ENCODE data around the gene PON2.
A peak's percentile ranks its signal among the peaks of the same experiment; 100 is the strongest.
"Not testable (repeated sequence)": the region's sequence is repeated elsewhere in the genome, so short reads cannot be mapped to it uniquely, and the experiment has no call there.

PON2 gene

DNA sequence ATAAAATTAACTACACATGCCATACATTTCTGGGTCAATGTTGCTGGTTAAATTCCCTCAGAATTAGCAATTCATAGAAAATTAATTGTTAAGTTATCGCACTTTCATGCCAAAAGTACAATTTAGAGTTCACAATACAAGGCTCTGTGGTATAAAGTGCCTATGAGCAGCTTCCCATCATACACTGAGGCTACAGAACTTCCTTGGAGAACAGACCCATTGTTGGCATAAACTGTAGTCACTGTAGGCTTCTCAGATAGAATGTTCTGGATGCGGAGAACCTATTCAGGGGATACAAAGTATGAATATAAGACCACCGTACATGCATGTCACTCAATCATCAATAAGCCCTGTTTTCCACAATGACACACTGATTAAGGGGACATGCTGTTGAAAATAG lies 29.6 kb downstream of the PON2 start:
- DNase-seq (ENCODE audit: low read depth) = no peak

DNA sequence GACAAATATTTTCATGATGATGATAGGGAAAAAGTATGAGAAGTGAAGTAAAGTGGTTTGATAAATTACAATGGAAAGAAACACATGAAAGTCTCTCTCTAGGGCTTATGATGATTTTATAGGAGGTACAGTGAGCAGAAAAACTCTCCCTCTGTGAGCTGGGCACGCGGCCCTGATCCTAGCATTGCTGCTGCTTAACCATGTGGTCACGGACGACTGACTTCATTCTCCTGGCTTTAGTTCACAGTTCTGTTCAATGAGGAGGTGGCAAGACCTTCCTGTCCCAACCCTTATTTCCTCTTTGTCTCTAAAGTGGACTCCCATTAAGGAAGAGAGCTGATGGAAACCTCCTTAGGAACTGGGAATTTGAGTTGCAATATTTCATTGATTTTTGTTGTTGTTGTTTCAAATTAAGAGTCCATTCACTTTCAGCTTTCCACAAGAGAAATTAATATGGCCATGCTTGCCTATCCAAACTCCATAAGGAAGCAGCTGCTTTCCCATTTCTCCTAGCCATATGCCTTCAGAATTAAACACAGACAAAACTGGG lies 30.4 kb downstream of the PON2 start:
- DNase-seq (ENCODE audit: low read depth) = no peak

DNA sequence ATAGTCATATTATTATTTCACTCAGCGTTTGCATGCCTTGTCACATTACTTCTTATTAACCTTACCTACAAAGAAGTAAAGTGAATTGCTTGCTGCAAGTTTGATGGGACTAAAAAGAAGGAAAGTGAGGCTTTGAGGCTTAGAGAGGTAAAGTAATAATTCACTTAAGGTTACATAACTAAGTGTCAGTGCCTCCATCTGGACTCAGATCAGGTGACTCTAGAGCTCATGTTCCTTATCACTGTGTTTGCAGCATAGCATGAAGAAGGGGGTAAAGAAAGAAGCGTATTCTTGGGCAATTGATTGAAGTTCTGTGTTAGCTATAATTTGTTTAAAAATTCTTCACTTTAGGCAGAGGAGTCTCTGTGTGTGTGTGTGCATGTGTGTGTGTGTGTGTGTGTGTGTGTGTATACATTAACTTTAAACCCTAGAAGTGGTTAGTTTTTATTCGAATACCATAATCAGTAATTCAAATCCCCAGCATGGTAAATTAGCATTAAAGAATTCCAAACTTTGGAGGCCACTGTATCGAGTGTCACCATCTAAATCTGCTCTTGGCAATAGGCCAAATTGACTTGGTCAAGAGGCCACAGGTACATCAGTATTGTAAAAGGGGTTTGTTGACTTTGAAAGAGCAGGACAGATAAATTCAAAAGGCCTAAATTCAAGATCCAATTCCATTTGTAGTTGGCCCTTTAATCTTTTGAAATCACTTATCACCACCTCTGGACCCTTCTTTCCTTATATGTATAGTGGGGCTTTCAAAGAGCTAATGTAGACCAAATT lies 36.5 kb downstream of the PON2 start:
- DNase-seq (ENCODE audit: low read depth) = no peak

DNA sequence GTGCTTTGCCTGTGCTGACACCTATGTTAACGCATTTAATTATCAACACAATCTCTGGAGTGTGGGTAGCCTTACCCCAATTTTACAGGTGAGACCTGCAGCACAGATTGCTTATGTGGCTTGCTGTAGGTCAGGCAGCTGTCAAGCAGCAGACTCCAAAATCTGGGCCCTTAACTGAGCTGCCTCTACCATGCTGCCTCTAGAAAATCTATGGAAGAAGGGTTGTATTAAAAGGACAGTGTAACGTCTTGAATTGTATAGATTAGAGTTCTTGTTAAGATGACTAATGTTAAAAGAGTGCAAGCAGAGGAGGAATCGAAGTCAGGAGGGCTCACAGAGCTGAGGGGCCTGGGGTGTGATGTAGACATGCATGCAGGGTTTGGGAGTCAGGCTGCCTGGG lies 37.4 kb downstream of the PON2 start:
- DNase-seq (ENCODE audit: low read depth) = no peak

DNA sequence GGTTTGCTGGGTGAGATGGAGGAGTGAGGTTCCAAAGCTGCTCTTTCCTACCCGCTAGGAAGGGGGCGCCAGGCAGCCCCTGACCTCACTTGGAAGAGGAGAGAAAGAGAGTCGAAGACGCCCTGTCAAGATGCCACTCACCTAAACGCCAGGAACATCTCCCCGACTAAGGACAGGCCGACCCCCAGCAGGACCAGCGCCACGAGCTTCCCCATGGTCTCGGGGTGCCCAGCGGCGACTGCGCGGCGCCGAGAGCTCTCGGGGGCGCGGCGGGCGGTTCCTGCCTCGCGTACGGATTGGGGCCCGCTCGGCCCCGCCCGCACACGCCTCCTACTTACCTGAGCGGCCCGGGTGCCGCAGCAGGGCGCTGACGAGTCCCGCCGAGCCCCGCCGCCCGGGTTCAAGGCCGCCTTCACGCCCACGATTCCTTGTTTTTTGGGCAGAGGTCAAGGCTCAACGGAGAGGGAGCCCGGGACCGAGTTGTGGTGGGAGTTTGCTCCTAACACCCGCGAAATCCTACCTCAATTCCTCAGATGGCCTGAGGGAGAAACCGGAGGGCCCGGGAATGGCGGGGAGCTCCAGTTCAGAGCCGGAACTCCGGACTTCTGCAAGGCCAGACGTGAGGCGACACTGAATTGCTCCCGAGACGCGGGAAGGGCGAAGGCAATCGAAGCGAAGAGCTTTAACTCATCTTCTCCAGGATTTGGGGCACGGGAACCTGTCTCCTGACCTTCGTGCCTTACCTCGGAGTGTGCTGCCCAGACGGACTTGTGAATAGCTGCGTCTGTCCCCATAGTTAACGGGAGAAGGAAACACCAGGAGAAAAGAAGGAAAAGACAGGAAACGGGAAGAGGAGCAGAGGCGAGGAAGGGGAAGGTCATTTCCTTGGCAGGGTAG lies 38.4 kb downstream of the PON2 start, which contains the start of gene PON3:
TSS of gene PON3 (minus strand) at position 240 of the 897 bp plus-strand sequence. CDS start at position 215, 25 bp downstream.
- no peak for DNase-seq (ENCODE audit: low read depth)

DNA sequence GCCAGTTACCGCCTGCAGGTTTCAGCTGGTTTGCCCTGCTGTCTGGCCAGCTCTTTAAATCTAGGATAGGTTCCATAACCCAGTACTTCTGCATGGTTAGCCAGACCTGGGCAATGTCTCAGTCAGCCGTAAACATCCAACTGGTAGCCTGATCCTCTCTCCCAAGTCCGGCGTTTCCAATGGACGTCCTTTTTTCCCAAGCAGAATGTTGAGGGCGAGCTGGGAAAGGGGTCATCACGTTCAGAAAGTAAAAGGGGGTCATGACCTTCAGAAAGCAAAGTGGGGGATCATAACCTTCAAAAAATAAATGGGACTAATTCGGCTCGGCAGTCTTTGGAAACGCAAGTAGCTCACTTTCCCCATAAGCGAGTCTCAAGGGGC lies 39.1 kb downstream of the PON2 start:
- no peak for DNase-seq (ENCODE audit: low read depth)

DNA sequence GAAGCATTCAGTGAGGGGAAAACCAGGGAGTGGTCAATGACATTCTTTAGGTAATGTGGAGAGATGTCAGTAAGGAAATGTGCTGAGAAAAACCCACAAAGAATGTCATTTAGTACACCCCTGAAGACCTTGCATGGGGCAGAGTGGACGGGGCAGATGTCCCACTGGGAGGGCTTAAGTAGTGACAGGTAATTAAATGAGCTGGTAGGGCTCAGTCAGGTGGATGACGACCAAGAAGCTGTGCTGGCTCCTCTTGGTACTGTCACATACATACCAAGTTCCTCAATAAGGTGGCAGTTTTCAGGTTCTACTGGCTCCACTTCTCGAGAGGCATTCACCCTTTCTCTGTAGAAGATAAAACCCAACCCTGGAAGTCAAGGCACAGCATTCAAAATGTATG lies 40.5 kb downstream of the PON2 start:
- no peak for DNase-seq (ENCODE audit: low read depth)

DNA sequence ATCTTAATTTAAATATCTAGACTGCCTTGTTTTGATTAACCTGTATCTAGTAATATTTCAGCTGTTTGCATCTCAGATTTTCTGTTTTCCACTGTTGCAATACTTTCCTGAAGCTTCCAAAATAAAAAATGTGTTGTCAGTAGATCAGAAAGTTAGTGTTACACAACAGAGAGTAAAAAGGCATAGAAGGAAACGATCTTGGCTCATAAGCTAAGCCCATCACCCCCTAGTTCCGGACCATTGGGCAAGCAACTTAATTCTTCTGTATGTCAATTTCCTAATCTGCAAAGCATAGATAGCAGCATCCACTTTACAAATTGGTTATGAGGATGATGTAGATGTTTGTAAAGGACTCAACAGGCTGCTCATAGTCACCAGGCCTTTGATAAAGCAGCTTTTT lies 43.1 kb downstream of the PON2 start:
- no peak for DNase-seq (ENCODE audit: low read depth)

DNA sequence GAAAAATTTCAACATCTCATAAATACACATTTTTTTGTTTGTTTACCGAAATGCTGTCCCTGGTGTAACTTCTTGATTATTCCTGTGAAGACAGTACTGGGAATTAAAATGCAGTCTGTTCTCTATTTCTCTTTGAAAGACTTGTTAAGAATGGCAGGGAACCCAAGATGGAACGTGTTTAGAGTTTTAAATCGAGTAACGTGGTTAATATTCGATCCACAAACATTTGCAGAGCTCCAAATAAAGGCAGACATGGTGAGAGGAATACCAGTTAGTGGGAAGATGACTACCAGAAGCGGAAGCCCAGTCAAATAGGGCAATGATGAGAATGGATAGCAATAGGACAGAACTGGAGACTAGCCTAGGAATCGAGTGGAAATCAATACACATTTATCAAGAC lies 45.3 kb downstream of the PON2 start:
- DNase-seq (ENCODE audit: low read depth) = no peak

DNA sequence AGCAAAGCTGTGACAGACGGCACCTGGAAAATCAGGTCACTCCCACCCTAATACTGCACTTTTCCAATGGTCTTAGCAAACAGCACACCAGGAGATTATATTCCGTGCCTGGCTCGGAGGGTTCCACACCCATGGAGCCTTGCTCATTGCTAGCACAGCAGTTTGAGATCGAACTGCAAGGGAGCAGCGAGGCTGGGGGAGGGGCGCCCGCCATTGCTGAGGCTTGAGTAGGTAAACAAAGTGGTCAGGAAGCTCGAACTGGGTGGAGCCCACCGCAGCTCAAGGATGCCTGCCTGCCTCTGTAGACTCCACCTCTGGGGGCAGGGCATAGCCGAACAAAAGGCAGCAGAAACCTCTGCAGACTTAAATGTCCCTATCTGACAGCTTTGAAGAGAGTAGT lies 55.4 kb downstream of the PON2 start:
- DNase-seq (ENCODE audit: low read depth) = not testable (repeated sequence)

DNA sequence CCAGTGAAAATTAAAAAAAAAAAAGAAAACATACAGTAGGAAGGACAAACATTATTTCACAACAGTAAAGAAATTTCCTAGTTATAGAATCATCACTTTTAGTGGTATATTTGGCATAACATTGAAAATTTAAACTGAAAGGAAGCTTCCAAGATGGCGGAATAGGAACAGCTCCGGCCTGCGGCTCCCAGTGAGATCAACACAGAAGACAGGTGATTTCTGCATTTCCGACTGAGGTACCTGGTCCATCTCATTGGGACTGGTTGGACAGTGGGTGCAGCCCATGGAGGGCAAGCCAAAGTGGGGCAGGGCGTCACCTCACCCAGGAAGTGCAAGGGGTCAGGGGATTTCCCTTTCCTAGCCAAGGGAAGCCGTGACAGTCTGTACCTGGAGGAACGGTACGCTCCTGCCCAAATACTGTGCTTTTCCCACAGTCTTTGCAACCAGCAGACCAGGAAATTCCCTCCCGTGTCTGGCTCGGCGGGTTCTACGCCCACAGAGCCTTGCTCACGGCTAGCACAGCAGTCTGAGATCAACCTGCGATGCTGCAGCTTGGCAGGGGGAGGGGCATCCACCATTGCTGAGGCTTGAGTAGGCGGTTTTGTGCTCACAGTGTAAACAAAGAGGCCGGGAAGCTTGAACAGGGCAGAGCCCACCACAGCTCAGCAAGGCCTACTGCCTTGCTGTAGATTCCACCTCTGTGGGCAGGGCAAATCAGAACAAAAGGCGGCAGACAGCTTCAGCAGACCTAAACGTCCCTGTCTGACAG lies 58.0 kb downstream of the PON2 start:
- no peak for DNase-seq (ENCODE audit: low read depth)

DNA sequence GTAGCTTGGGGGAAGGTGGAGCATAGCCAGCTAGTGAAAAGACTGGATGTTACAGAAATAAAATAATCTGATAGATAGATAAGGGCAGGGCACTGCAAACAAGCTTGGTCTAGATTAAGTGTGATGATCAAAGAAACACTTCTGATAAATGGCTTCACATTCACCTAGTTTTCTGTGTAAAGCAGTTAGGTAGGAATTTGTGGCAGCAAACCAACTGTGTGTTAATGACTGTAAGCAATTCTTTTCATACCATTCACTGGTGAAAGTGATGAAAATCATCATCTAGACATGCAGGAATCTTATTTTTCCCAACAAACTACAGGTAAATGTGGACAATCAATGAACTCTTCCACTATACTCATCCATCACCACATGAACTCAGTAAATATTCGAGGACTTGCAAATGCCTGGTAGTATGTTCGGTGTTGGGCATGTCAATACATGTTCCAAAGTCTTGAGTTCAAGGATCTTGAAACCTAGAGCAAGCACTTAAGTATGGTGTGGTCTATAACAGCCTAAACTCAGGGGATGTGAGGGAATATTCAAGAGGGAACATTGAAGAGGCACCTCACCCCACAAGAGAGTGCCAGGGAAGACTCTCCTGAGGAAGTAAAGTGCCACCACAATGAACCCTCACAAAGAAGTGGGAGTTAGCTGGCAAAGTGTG lies 59.1 kb downstream of the PON2 start:
- DNase-seq (ENCODE audit: low read depth) = no peak

DNA sequence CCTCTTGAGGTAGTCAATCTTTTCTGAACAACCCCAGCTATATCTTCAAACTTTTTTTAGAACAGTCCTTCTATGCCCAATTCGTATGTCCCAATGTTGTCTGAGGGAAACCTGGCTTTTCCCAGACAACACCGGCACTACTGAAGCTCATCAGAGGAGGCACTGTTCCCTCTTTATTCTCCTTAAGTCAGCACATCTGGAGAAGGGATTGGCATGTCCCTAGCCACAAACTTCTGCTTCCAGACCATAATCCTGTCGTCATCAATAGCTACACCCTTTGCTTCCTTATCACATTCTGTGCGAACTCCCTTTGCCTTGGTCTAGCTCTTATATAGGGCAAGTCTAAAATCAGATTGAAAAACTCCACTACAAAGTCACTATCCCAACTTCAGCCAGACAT lies 61.5 kb downstream of the PON2 start:
- DNase-seq (ENCODE audit: low read depth) = no peak

DNA sequence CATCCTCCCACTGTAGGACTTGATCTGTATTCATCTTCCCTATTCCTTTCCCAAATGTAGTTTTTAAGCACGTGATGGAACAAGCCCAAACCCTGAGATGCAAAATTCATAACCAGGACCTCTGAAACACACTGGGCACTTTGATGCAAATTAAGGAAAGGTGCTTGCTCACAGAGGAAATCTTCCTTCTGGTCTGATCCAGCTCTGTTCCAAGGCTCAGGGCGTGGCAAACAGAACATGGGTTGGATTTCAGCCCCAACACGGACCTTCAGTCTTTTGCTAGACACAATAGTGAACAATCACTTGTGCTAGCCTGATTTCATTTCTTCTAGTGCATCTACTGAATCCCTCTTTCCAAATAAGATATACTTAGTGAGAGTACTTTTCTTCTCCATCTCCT lies 66.6 kb downstream of the PON2 start:
- no peak for DNase-seq (ENCODE audit: low read depth)

DNA sequence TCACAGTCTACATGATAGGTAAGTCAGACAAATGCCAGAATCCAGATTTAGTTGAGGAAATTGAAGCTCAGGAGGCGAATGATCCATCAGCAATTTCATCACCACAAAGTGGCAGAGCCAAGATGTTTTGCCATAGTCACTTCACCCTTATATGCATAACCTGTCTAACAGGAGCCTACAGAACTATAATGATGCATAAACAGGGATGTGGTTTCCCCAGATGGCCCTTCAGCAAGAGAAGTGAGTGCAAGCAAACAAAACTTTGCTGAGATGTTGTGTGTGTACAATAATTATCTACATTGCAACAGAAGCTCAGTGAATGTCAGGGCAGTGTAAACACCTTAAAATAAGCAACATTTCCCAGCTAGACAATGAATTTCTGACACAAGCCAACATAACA lies 67.2 kb downstream of the PON2 start:
- DNase-seq (ENCODE audit: low read depth) = no peak

DNA sequence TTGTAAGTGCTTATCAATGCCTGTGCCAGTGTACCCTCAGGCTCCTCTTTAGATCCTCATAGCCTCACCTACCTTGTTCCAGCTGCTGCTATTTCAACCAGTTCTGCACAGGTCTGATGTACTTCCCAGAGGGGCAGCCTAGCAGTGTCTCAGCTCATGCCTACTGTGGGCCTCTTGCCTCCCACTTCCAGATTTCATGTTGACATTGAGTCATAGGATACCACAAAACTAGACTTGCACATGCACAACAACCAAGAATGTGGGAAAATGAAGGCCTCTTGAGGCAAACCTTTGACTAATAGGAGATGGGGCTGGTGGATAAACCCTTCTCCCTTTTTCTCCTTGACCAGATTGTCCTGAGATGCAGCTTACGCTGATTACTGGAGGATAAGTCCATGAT lies 69.7 kb downstream of the PON2 start:
- DNase-seq (ENCODE audit: low read depth) = peak; percentile 9

DNA sequence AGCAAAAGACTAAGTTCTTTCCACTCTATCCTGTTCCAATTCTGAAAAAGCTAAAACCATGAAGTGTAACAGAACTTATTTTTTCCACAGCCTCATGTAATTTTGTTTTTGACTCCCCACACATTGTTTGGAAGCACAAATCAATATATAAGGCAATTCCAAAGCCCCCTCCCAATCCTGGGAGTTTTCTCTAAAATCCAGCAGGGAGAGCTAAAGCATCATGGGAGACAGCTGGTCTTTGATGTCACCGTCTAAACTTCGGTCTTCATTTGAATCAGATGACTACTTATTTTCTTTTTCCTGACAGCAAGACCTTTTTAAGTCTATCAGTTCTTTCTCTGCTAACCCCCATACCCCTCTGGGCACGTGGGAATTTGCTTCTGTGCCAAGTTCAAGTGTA lies 77.2 kb downstream of the PON2 start:
- DNase-seq (ENCODE audit: low read depth) = no peak

All from ELR (cell line).